RWPE1 (cell line): Measurements from ENCODE around the gene MMAB.

Experiments used
- CTCF ChIA-PET: fragments of 350-600 bp; sonication (Branson Sonifier 250); formaldehyde crosslinking; extraction: SDS; loops from one replicate; lab custom pipeline; 2021; lab: Yijun Ruan, JAX
- POLR2A ChIA-PET: fragments of 400-600 bp; formaldehyde crosslinking; extraction: SDS; loops from one replicate; lab custom pipeline; 2020; ENCODE audit warnings: antibody characterized with exemption; ENCODE audit not compliant: low non-redundant PET; lab: Yijun Ruan, JAX
- DNase-seq: peaks from one replicate; pipeline ENCODE4 v3.0.0; 2012; ENCODE audit warnings: low spot score
- H3K27ac ChIP-seq: fragments of 450-650 bp; 2 replicates; pipeline ENCODE4 v1.5.1; 2017
- CTCF ChIP-seq: fragments of 450-650 bp; conservative IDR thresholded peaks from 2 replicates; pipeline ENCODE4 v1.5.1; 2017; ENCODE audit warnings: low read depth, mild to moderate bottlenecking

Gene MMAB

GRCh38 chr12:109615556-109616229, 42.4 kb upstream of the MMAB start:
- no peak for TF ChIP-seq CTCF
- no peak for DNase-seq
- no peak overlapping the region for H3K27ac ChIP-seq
- ChIA-PET CTCF (interaction anchor here (0.6 to 1.3 kb wide), 2 partner anchors 10 to 18 kb away, joined by 3 to 5 read pairs; no protein-coding TSS in a partner anchor), POLR2A (no interaction called here)

- CTCF ChIA-PET, result interaction anchor here (0.5 to 1.6 kb wide), 4 partner anchors 8 to 186 kb away, joined by 3 to 7 read pairs (median 4); no protein-coding TSS in a partner anchor
- no peak for TF ChIP-seq CTCF
- H3K27ac ChIP-seq, result no peak overlapping the region
- POLR2A ChIA-PET, result no interaction called here
- DNase-seq, result no peak
Observed at GRCh38 chr12:109613649-109614455, 40.5 kb upstream of the MMAB start.

GRCh38 chr12:109612975-109613502, 39.7 kb upstream of the MMAB start:
- no peak for TF ChIP-seq CTCF
- POLR2A ChIA-PET, result no interaction called here
- H3K27ac ChIP-seq, result no peak overlapping the region
- DNase-seq, result no peak
- CTCF ChIA-PET, result interaction anchor here (0.5 to 1.6 kb wide), 4 partner anchors 9 to 431 kb away, joined by 3 to 7 read pairs (median 4); no protein-coding TSS in a partner anchor

GRCh38 chr12:109612003-109612402, 38.7 kb upstream of the MMAB start:
- no peak for DNase-seq
- no peak for TF ChIP-seq CTCF
- ChIA-PET POLR2A (no interaction called here), CTCF (interaction anchor here (0.9 to 1.6 kb wide), 2 partner anchors 10 to 15 kb away, joined by 4 to 6 read pairs; no protein-coding TSS in a partner anchor)
- H3K27ac ChIP-seq, result no peak overlapping the region

- TF ChIP-seq CTCF, result no peak
- CTCF ChIA-PET, result interaction anchor here (0.6 to 0.9 kb wide), 2 partner anchors 14 to 54 kb away, joined by 3 to 6 read pairs; no protein-coding TSS in a partner anchor
- DNase-seq, result no peak
- POLR2A ChIA-PET, result no interaction called here
- H3K27ac ChIP-seq, result no peak overlapping the region
Observed at GRCh38 chr12:109611223-109611622, 37.9 kb upstream of the MMAB start.

GRCh38 chr12:109610523-109610922, 37.2 kb upstream of the MMAB start:
- DNase-seq, result no peak
- TF ChIP-seq CTCF, result no peak
- ChIA-PET POLR2A (no interaction called here), CTCF (interaction anchor here (0.6 kb wide), 1 partner anchor 55 kb away, joined by 3 read pairs; no protein-coding TSS in a partner anchor)
- no peak overlapping the region for H3K27ac ChIP-seq
